ENCODE data around the gene C5orf47. TPM values are rescaled to one million over a fixed set of nuclear protein-coding genes. Genes with fewer than 3 reads are reported as not detected.

Gene C5orf47
- total and polyA plus RNA-seq, 10 of the 15 experiments (the other 5 are each of a cell fraction or from before 2014, with no cell fraction given) = 0.04 TPM; not detected in 9

DNA sequence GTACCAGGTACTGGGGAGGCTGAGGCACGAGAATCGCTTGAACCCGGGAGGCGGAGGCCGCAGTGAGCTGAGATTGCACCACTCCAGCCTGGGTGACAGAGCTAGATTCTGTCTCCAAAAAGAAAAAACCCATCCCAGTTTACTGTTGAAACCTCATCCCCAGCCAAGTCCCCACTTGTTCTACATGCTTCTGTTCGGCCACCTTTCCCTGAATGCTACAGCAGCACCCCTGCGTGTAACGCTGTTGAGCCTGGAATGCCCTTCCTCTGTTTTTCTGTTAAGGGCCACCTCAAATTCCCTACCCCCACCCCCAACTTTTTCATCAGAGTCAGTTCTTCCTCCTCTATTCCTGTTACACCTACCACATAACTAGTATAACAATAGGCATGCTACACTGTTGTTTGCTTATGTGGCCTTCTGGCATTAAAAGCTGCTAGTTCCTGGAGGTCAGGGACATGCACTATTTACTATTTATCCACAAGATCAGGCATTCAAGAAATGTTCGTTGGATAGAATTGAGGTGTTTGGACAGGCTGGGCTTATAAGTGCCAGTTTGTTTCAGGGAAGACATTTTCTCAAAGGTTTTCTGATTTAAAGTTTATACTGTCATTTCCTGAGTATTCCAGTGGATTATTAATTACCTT, 47.1 kb upstream of the C5orf47 start:
- Histone ChIP-seq H3K4me2 (ENCODE audit: control insufficient read depth, insufficient read depth) (no peak overlapping the region), H4K20me1 (ENCODE audit: control insufficient read depth, insufficient read depth) (no peaks in the 10 kb centered on the region), H3K79me2 (ENCODE audit: control insufficient read depth, insufficient read depth, low read length) (no peaks in the 10 kb centered on the region; the same call in 1 of the 2 replicates), H3K27ac (ENCODE audit: control insufficient read depth, insufficient read depth) (no peak overlapping the region), H3K9ac (ENCODE audit: control insufficient read depth, insufficient read depth, low read length) (no peak overlapping the region), H3K4me1 (ENCODE audit: control insufficient read depth, insufficient read depth, low read length) (no peaks in the 10 kb centered on the region), H2AFZ (ENCODE audit: control insufficient read depth, low read depth, low read length) (no peak overlapping the region), H3K4me3 (no peak overlapping the region), H3K36me3 (ENCODE audit: control insufficient read depth in 2 of 2, insufficient read depth in 2 of 2, low read length in 1 of 2) (peaks cover 5 to 11% of the 10 kb centered on the region in 2 experiments), H3K9me3 (replicated peaks; ENCODE audit: control insufficient read depth, insufficient read depth, low read length) (no peaks in the 10 kb centered on the region), H3K27me3 (replicated peaks in 1 of 2; ENCODE audit: control insufficient read depth in 2 of 2, insufficient read depth in 2 of 2, low read length in 1 of 2) (no peaks in the 10 kb centered on the region)
- RAD21 ChIA-PET (ENCODE audit: unreplicated experiment) = interaction anchor here (1.7 to 1.9 kb wide), 2 partner anchors 51 to 326 kb away, joined by 4 to 7 read pairs; partner anchors contain the start of gene BOD1
- WGBS (ENCODE audit: insufficient coverage, insufficient replicate concordance, low lambda C conversion rate, missing lambda C conversion rate) = 93% methylated on average over 9 of the region's 9 CpGs
- ATAC-seq (no peak), DNase-seq (ENCODE audit: low read depth, low spot score) (no peak), FAIRE-seq (no peak)
- CTCF ChIA-PET = interaction anchor here (1.5 to 1.9 kb wide), 3 partner anchors 13 to 31 kb away, joined by 4 to 11 read pairs (median 5); no protein-coding TSS in a partner anchor
- SMC1A ChIA-PET (ENCODE audit: uncharacterized antibody, unreplicated experiment) = interaction anchor here (0.9 to 2.6 kb wide), 7 partner anchors 9 to 326 kb away, joined by 3 to 13 read pairs (median 5); no protein-coding TSS in a partner anchor
- no peak for TF ChIP-seq MEF2A (IDR thresholded peaks at IDR 0.05; ENCODE audit: insufficient read depth, low read depth, low read length)
- TF ChIP-seq, protein P1, sequence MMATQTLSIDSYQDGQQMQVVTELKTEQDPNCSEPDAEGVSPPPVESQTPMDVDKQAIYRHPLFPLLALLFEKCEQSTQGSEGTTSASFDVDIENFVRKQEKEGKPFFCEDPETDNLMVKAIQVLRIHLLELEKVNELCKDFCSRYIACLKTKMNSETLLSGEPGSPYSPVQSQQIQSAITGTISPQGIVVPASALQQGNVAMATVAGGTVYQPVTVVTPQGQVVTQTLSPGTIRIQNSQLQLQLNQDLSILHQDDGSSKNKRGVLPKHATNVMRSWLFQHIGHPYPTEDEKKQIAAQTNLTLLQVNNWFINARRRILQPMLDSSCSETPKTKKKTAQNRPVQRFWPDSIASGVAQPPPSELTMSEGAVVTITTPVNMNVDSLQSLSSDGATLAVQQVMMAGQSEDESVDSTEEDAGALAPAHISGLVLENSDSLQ (IDR thresholded peaks at IDR 0.05) = no peak
- no peak for TF ChIP-seq HCFC1 (IDR thresholded peaks at IDR 0.05; ENCODE audit: low read length)
- TF ChIP-seq EED (IDR thresholded peaks at IDR 0.05; ENCODE audit: low read depth) = no peak
- TF ChIP-seq LARP7 (IDR thresholded peaks at IDR 0.05) = no peak
- no peak for TF ChIP-seq SUZ12 (IDR thresholded peaks at IDR 0.05; ENCODE audit: unreplicated experiment)
- TF ChIP-seq, protein P2, sequence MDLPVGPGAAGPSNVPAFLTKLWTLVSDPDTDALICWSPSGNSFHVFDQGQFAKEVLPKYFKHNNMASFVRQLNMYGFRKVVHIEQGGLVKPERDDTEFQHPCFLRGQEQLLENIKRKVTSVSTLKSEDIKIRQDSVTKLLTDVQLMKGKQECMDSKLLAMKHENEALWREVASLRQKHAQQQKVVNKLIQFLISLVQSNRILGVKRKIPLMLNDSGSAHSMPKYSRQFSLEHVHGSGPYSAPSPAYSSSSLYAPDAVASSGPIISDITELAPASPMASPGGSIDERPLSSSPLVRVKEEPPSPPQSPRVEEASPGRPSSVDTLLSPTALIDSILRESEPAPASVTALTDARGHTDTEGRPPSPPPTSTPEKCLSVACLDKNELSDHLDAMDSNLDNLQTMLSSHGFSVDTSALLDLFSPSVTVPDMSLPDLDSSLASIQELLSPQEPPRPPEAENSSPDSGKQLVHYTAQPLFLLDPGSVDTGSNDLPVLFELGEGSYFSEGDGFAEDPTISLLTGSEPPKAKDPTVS (IDR thresholded peaks at IDR 0.05; ENCODE audit: low read depth, low read length) = no peak
- in situ Hi-C loops (cut with MboI) (no loop called here), intact Hi-C loops (cut with micrococcal nuclease; ENCODE audit: unreplicated experiment) (no loop called here)
- BruUV-seq (replicated peaks) = no TSS peak
- POLR2A ChIA-PET = no interaction called here

Data from GM12878 (cell line).